ENCODE measurements around the gene HTRA1. TPM values are rescaled to one million over a fixed set of nuclear protein-coding genes. Genes with fewer than 3 reads are reported as not detected.

HTRA1 gene
- total RNA-seq, 1 donor from 2014 or later, result 1,546 TPM

- Mint-ChIP-seq H3K9me3 (ENCODE audit: unreplicated experiment) (no peaks in the 10 kb centered on the region), H3K27me3 (ENCODE audit: unreplicated experiment) (no peaks in the 10 kb centered on the region), H3K4me3 (ENCODE audit: unreplicated experiment) (peak overlapping the region; percentile 18), H3K4me1 (ENCODE audit: unreplicated experiment) (peaks cover 96% of the 10 kb centered on the region), H3K36me3 (ENCODE audit: unreplicated experiment) (peaks cover 34% of the 10 kb centered on the region), H3K27ac (ENCODE audit: unreplicated experiment) (peak overlapping the region; percentile 95)
- no peak for DNase-seq (ENCODE audit: extremely low spot score, unreplicated experiment)
- no peak for TF ChIP-seq CTCF (IDR thresholded peaks at IDR 0.05)
Observed at GRCh38 chr10:122467701-122468100, 6.3 kb downstream of the HTRA1 start.

GRCh38 chr10:122468307-122468925 is 7.1 kb downstream of the HTRA1 start:
- peak overlapping the region; percentile 55 for H3K4me3 Mint-ChIP-seq (ENCODE audit: unreplicated experiment)
- peak overlapping the region; percentile 95 for H3K27ac Mint-ChIP-seq (ENCODE audit: unreplicated experiment)
- TF ChIP-seq CTCF (IDR thresholded peaks at IDR 0.05), result no peak
- H3K36me3 Mint-ChIP-seq (ENCODE audit: unreplicated experiment), result peaks cover 34% of the 10 kb centered on the region
- H3K9me3 Mint-ChIP-seq (ENCODE audit: unreplicated experiment), result no peaks in the 10 kb centered on the region
- peaks cover 95% of the 10 kb centered on the region for H3K4me1 Mint-ChIP-seq (ENCODE audit: unreplicated experiment)
- DNase-seq (ENCODE audit: extremely low spot score, unreplicated experiment), result no peak
- H3K27me3 Mint-ChIP-seq (ENCODE audit: unreplicated experiment), result no peaks in the 10 kb centered on the region

GRCh38 chr10:122468926-122469781 is 7.8 kb downstream of the HTRA1 start:
- H3K36me3 Mint-ChIP-seq (ENCODE audit: unreplicated experiment), result peaks cover 30% of the 10 kb centered on the region
- DNase-seq (ENCODE audit: extremely low spot score, unreplicated experiment), result no peak
- peak; percentile 14 for TF ChIP-seq CTCF (IDR thresholded peaks at IDR 0.05)
- peaks cover 95% of the 10 kb centered on the region for H3K4me1 Mint-ChIP-seq (ENCODE audit: unreplicated experiment)
- H3K27ac Mint-ChIP-seq (ENCODE audit: unreplicated experiment), result peak overlapping the region; percentile 95
- H3K27me3 Mint-ChIP-seq (ENCODE audit: unreplicated experiment), result no peaks in the 10 kb centered on the region
- H3K4me3 Mint-ChIP-seq (ENCODE audit: unreplicated experiment), result peak overlapping the region; percentile 55
- H3K9me3 Mint-ChIP-seq (ENCODE audit: unreplicated experiment), result no peaks in the 10 kb centered on the region

DNA sequence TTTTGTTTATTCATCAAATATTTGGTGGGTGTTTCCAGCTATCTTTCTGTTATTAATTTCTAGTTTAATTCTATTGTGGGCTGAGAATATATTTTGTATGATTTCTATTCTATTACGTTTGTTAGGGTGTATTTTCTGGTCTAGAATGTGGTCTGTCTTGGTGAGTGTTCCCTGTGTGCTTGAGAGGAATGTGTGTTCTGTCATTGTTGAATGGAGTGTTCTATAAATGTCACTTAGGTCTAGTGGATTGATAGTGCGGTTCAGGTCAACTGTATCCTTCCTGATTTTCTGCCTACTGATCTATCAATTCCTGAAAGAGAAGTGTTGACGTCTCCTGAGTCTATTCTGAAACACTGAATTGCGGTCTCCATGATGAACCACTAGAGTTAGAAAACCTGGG is 8.5 kb downstream of the HTRA1 start:
- H3K4me1 Mint-ChIP-seq (ENCODE audit: unreplicated experiment), result peaks cover 95% of the 10 kb centered on the region
- peak overlapping the region; percentile 2 for H3K4me3 Mint-ChIP-seq (ENCODE audit: unreplicated experiment)
- no peaks in the 10 kb centered on the region for H3K27me3 Mint-ChIP-seq (ENCODE audit: unreplicated experiment)
- H3K9me3 Mint-ChIP-seq (ENCODE audit: unreplicated experiment), result no peaks in the 10 kb centered on the region
- no peak for DNase-seq (ENCODE audit: extremely low spot score, unreplicated experiment)
- H3K36me3 Mint-ChIP-seq (ENCODE audit: unreplicated experiment), result peaks cover 24% of the 10 kb centered on the region
- TF ChIP-seq CTCF (IDR thresholded peaks at IDR 0.05), result no peak
- H3K27ac Mint-ChIP-seq (ENCODE audit: unreplicated experiment), result peak overlapping the region; percentile 95

DNA sequence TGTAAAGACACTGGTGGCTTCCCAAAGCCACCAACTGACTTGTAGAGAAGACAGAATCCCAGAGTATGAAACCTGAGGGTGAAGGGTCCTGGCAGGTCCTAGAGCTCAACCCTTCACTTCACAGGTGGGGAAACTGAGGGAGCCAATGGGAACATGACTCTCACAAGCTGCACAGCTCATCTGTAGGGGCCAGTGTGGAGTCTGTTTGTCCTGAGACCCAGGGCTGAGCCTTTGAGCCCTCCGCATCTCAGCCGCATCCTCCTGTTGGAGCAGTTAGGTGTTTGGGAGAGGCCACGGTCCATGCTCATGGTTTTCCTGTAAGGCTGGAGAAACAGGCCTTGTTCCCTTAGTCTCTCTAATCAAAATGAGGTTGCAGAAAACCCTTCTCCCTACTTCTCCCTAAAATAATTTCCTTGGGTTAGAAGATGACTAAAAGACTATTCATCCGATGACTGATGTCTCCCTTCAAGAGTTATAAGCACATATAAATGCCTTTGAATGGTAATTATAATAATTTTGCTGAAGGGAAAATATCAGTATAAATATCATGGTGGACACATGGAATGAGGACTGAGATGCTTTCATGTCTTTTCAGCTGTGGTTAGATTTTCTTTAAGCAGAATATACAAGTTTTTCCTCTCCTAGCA is 10.3 kb downstream of the HTRA1 start:
- no peaks in the 10 kb centered on the region for H3K27me3 Mint-ChIP-seq (ENCODE audit: unreplicated experiment)
- no peak for TF ChIP-seq CTCF (IDR thresholded peaks at IDR 0.05)
- H3K4me3 Mint-ChIP-seq (ENCODE audit: unreplicated experiment), result no peak overlapping the region
- H3K9me3 Mint-ChIP-seq (ENCODE audit: unreplicated experiment), result no peaks in the 10 kb centered on the region
- H3K4me1 Mint-ChIP-seq (ENCODE audit: unreplicated experiment), result peaks cover 95% of the 10 kb centered on the region
- no peak for DNase-seq (ENCODE audit: extremely low spot score, unreplicated experiment)
- peak overlapping the region; percentile 44 for H3K27ac Mint-ChIP-seq (ENCODE audit: unreplicated experiment)
- H3K36me3 Mint-ChIP-seq (ENCODE audit: unreplicated experiment), result peaks cover 22% of the 10 kb centered on the region

Measured in osteocyte (in vitro differentiated cells).